PC-9 (cell line): ENCODE results near the gene TSPAN18. TPM values are rescaled to one million over a fixed set of nuclear protein-coding genes. Genes with fewer than 3 reads are reported as not detected.

Experiments
- BruUV-seq: library from RNA; stranded (reverse); fragments of 400-500 nt; replicated peaks from 2 replicates; lab custom pipeline; 2021; lab: Mats Ljungman, UMichigan
- CTCF ChIA-PET: fragments of 300-600 bp; sonication (Branson Sonifier 250); formaldehyde crosslinking; loops from one replicate; lab custom pipeline; 2022; ENCODE audit warnings: antibody characterized with exemption; lab: Charles Lee
- POLR2A ChIA-PET: fragments of 300-600 bp; sonication (Branson Sonifier 250); formaldehyde crosslinking; loops from one replicate; lab custom pipeline; 2022; ENCODE audit warnings: antibody characterized with exemption; ENCODE audit not compliant: unreplicated experiment; lab: Charles Lee
- DNase-seq, 2 experiments: peaks; one replicate each; pipeline versions ENCODE4 v3.0.0 to v3.0.0-alpha.2; 2015 to 2022; ENCODE audit warnings: mixed read lengths in 1 of 2
- H2AFZ ChIP-seq: fragments of 200-600 bp; sonication (generic); 2 replicates; pipeline ENCODE4 v1.8.1; 2017; ENCODE audit warnings: antibody characterized with exemption
- H3F3A ChIP-seq: fragments of 200-600 bp; sonication (generic); 2 replicates; pipeline ENCODE4 v1.8.1; 2017; ENCODE audit warnings: antibody characterized with exemption, mild to moderate bottlenecking, low read depth; ENCODE audit not compliant: insufficient read depth
- H3K27ac ChIP-seq: fragments of 200-600 bp; sonication (generic); 2 replicates; pipeline ENCODE4 v1.6.1; 2016; ENCODE audit warnings: mixed run types
- H3K27me3 ChIP-seq: fragments of 200-600 bp; sonication (generic); 2 replicates; pipeline ENCODE4 v1.6.1; 2016; ENCODE audit warnings: low read depth, mixed run types; ENCODE audit not compliant: insufficient read depth
- H3K36me3 ChIP-seq: fragments of 200-600 bp; sonication (generic); 2 replicates; pipeline ENCODE4 v1.6.1; 2016; ENCODE audit warnings: low read depth, mixed run types
- H3K4me1 ChIP-seq: fragments of 200-600 bp; sonication (generic); replicated peaks from 2 replicates; pipeline ENCODE4 v1.6.1; 2016; ENCODE audit warnings: mixed run types; ENCODE audit not compliant: insufficient read depth
- H3K4me2 ChIP-seq: fragments of 200-600 bp; sonication (generic); 2 replicates; pipeline ENCODE4 v1.6.1; 2017; ENCODE audit warnings: mixed run types
- H3K4me3 ChIP-seq: fragments of 200-600 bp; sonication (generic); 2 replicates; pipeline ENCODE4 v1.6.1; 2016; ENCODE audit warnings: mixed run types
- H3K79me2 ChIP-seq: fragments of 200-600 bp; sonication (generic); 2 replicates; pipeline ENCODE4 v1.6.1; 2017; ENCODE audit warnings: low read depth, mixed run types
- H3K9me2 ChIP-seq: fragments of 200-600 bp; sonication (generic); 2 replicates; pipeline ENCODE4 v1.8.1; 2017; ENCODE audit warnings: mild to moderate bottlenecking; ENCODE audit not compliant: insufficient read depth
- H3K9me3 ChIP-seq: fragments of 200-600 bp; sonication (generic); 2 replicates; pipeline ENCODE4 v1.8.1; 2016; ENCODE audit warnings: low read depth; ENCODE audit not compliant: insufficient read depth
- H4K20me1 ChIP-seq: fragments of 200-600 bp; sonication (generic); 2 replicates; pipeline ENCODE4 v1.8.1; 2017; ENCODE audit not compliant: insufficient read depth
- CTCF ChIP-seq: fragments of 200-600 bp; sonication (generic); conservative IDR thresholded peaks from 2 replicates; pipeline ENCODE4 v1.6.1; 2017; ENCODE audit warnings: mixed run types, antibody characterized with exemption, mild to moderate bottlenecking, moderate library complexity
- EZH2 ChIP-seq: fragments of 200-600 bp; sonication (generic); IDR thresholded peaks from 2 replicates; pipeline ENCODE4 v1.8.0; 2017; ENCODE audit warnings: antibody characterized with exemption, low read depth
- intact Hi-C: fragments of 100-400 bp; cut with micrococcal nuclease; formaldehyde crosslinking; loops from one replicate; pipeline ENCODE4 v1.10.0; 2022; ENCODE audit not compliant: unreplicated experiment
- total RNA-seq: library from RNA; stranded (reverse); gene quantifications from 2 replicates; pipeline ENCODE4 v1.2.3, GENCODE V29; 2021

The TSPAN18 gene
- total RNA-seq, 1 experiment from 2014 or later: not detected

- CTCF ChIA-PET: no interaction called here
These were observed 182.8 kb downstream of the TSPAN18 start for GRCh38 chr11:44909557-44909956.

GRCh38 chr11:44910591-44910990 lies 183.8 kb downstream of the TSPAN18 start:
- TF ChIP-seq CTCF (no peak), EZH2 (no peak)
- H2AFZ ChIP-seq: no peak overlapping the region
- CTCF ChIA-PET: no interaction called here
- POLR2A ChIA-PET: no interaction called here
- no TSS peak for BruUV-seq
- no peak overlapping the region for H3K4me2 ChIP-seq
- H3K27ac ChIP-seq: no peak overlapping the region
- no peaks in the 10 kb centered on the region for H3K4me1 ChIP-seq
- no peaks in the 10 kb centered on the region for H3K9me2 ChIP-seq
- no peaks in the 10 kb centered on the region for H3F3A ChIP-seq
- no peaks in the 10 kb centered on the region for H3K79me2 ChIP-seq
- DNase-seq: no peak
- no peaks in the 10 kb centered on the region for H3K36me3 ChIP-seq
- intact Hi-C loops: loop anchor here (5.0 to 10.0 kb wide), 2 partner anchors 183 to 626 kb away; partner anchors contain the start of gene TSPAN18
- H3K27me3 ChIP-seq: peaks cover 46% of the 10 kb centered on the region
- H4K20me1 ChIP-seq: 0 out of 2 replicates have a peak, but pooled peaks cover 7% of the 10 kb centered on the region
- no peak overlapping the region for H3K4me3 ChIP-seq
- H3K9me3 ChIP-seq: no peaks in the 10 kb centered on the region

More at GRCh38 chr11:44909557-44909956, 182.8 kb downstream of the TSPAN18 start:
- H3K9me3 ChIP-seq: no peaks in the 10 kb centered on the region
- H3K4me3 ChIP-seq: no peak overlapping the region
- POLR2A ChIA-PET: no interaction called here
- no peak overlapping the region for H3K27ac ChIP-seq
- no peaks in the 10 kb centered on the region for H3K4me1 ChIP-seq
- H3K27me3 ChIP-seq: peaks cover 45% of the 10 kb centered on the region
- no peaks in the 10 kb centered on the region for H3K79me2 ChIP-seq
- no peak overlapping the region for H2AFZ ChIP-seq
- intact Hi-C loops: no loop called here
- no peaks in the 10 kb centered on the region for H3F3A ChIP-seq
- no TSS peak for BruUV-seq
- 0 out of 2 replicates have a peak, but pooled peaks cover 7% of the 10 kb centered on the region for H4K20me1 ChIP-seq
- H3K36me3 ChIP-seq: no peaks in the 10 kb centered on the region
- H3K9me2 ChIP-seq: no peaks in the 10 kb centered on the region
- H3K4me2 ChIP-seq: no peak overlapping the region
- DNase-seq: no peak
- TF ChIP-seq EZH2: no peak
- no peak for TF ChIP-seq CTCF

DNA sequence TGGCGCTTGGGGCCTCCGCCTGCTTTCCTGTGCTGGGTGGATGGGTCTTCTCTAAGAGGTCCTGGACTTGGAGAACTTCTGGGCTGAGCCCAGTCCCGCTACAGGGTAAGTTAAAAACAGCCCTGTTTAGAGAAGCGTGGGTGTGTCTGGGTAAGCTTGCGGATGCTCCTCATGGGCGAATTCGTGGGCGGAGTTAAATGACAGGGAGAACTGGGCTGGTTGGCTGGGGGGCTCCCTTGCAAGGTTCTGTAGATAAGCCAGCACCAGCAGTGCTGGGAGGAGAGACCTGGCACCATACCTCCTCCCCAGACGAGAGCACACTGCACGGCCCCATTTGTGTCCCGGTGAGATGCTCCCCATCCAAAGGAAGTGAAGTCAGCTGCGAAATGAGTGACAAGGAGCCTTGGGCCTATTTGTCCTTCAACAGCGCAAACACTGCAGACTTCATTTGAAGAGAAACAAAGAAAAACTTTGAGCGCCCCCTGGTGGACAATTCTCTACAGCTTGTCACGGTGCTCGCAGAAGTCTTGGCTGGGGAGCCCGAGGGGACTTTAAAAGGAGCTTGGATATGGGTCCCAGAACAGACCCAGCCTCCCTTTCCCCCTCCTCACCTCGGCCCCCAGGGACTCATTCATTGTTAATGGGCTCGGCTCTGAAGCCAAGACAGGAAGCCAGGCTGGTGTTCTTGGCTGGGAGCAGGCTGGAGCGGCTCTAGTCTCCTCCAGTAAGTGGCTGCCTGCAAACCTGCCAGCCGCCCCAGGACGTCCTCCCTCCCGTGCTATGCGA lies 184.5 kb downstream of the TSPAN18 start:
- no TSS peak for BruUV-seq
- Histone ChIP-seq H3K79me2 (no peaks in the 10 kb centered on the region), H3K9me3 (no peaks in the 10 kb centered on the region), H4K20me1 (0 out of 2 replicates have a peak, but pooled peaks cover 7% of the 10 kb centered on the region), H3K27ac (no peak overlapping the region), H3K4me3 (no peak overlapping the region), H3K36me3 (no peaks in the 10 kb centered on the region), H3F3A (no peaks in the 10 kb centered on the region), H2AFZ (no peak overlapping the region), H3K4me1 (no peaks in the 10 kb centered on the region), H3K9me2 (no peaks in the 10 kb centered on the region), H3K27me3 (peaks cover 46% of the 10 kb centered on the region), H3K4me2 (no peak overlapping the region)
- intact Hi-C loops: loop anchor here (1.0 to 10.0 kb wide), 4 partner anchors 184 to 626 kb away; partner anchors contain the start of gene TSPAN18
- ChIA-PET CTCF (interaction anchor here (0.6 to 0.9 kb wide), 3 partner anchors 289 to 833 kb away, joined by 3 to 5 read pairs (median 3); no protein-coding TSS in a partner anchor), POLR2A (interaction anchor here (0.7 kb wide), 1 partner anchor 20 kb away, joined by 3 read pairs; no protein-coding TSS in a partner anchor)
- TF ChIP-seq EZH2 (no peak), CTCF (peak; percentile 95)
- DNase-seq: peak; percentile 59 to 69
